GM23248 (cell line): Measurements from ENCODE around the gene CSTPP1. TPM values are rescaled to one million over a fixed set of nuclear protein-coding genes. Genes with fewer than 3 reads are reported as not detected.

Source experiments
- DNase-seq: peaks from one replicate; pipeline ENCODE4 v3.0.0-alpha.2; 2015
- H2AFZ ChIP-seq: fragments of 200-600 bp; sonication (generic); 2 replicates; pipeline ENCODE4 v1.6.1; 2016; ENCODE audit warnings: antibody characterized with exemption
- H3F3A ChIP-seq: fragments of 200-600 bp; sonication (generic); 2 replicates; pipeline ENCODE4 v1.6.1; 2016; ENCODE audit warnings: mild to moderate bottlenecking, antibody characterized with exemption, mixed run types; ENCODE audit not compliant: insufficient read depth
- H3K27ac ChIP-seq: fragments of 200-600 bp; sonication (generic); 2 replicates; pipeline ENCODE4 v1.5.1; 2016; ENCODE audit warnings: mild to moderate bottlenecking
- H3K27me3 ChIP-seq: fragments of 200-600 bp; sonication (generic); replicated peaks from 2 replicates; pipeline ENCODE4 v1.6.1; 2016; ENCODE audit warnings: mild to moderate bottlenecking; ENCODE audit not compliant: insufficient read depth
- H3K36me3 ChIP-seq: fragments of 200-600 bp; sonication (generic); 2 replicates; pipeline ENCODE4 v1.6.1; 2016; ENCODE audit warnings: low read depth, mild to moderate bottlenecking
- H3K4me1 ChIP-seq: fragments of 200-600 bp; sonication (generic); 2 replicates; pipeline ENCODE4 v1.6.1; 2016; ENCODE audit warnings: mild to moderate bottlenecking; ENCODE audit not compliant: insufficient read depth
- H3K4me2 ChIP-seq: fragments of 200-600 bp; sonication (generic); one replicate; pipeline ENCODE4 v1.6.1; 2016; ENCODE audit warnings: mild to moderate bottlenecking; ENCODE audit not compliant: unreplicated experiment
- H3K4me3 ChIP-seq: fragments of 200-600 bp; sonication (generic); 2 replicates; pipeline ENCODE4 v1.5.1; 2016; ENCODE audit warnings: mild to moderate bottlenecking
- H3K79me2 ChIP-seq: fragments of 200-600 bp; sonication (generic); 2 replicates; pipeline ENCODE4 v1.6.1; 2016; ENCODE audit warnings: mild to moderate bottlenecking; ENCODE audit not compliant: insufficient read depth
- H3K9ac ChIP-seq: fragments of 200-600 bp; sonication (generic); 2 replicates; pipeline ENCODE4 v1.6.1; 2016; ENCODE audit warnings: mild to moderate bottlenecking
- H3K9me2 ChIP-seq: fragments of 200-600 bp; sonication (generic); 2 replicates; pipeline ENCODE4 v1.6.1; 2016; ENCODE audit warnings: mixed run types, mild to moderate bottlenecking, moderate library complexity; ENCODE audit not compliant: insufficient read depth
- H3K9me3 ChIP-seq: fragments of 200-600 bp; sonication (generic); one replicate; pipeline ENCODE4 v1.6.1; 2017; ENCODE audit warnings: low read depth
- H4K20me1 ChIP-seq: fragments of 200-600 bp; sonication (generic); 2 replicates; pipeline ENCODE4 v1.6.0; 2016; ENCODE audit not compliant: insufficient read depth
- EZH2 ChIP-seq: fragments of 200-600 bp; sonication (generic); IDR thresholded peaks from 2 replicates; pipeline ENCODE4 v1.6.1; 2018; ENCODE audit warnings: antibody characterized with exemption, mild to moderate bottlenecking; ENCODE audit not compliant: insufficient read depth, poor library complexity, severe bottlenecking
- EZH2phosphoT487 ChIP-seq: fragments of 200-600 bp; sonication (generic); IDR thresholded peaks from 2 replicates; pipeline ENCODE4 v1.6.1; 2018; ENCODE audit warnings: antibody characterized with exemption, moderate library complexity, mild to moderate bottlenecking, low read depth; ENCODE audit not compliant: insufficient read depth
- WGBS, 2 experiments: methylation state at CpG; one replicate each; pipeline ENCODE4 v1.1.6; 2015 to 2017; ENCODE audit warnings: low lambda C conversion rate in 2 of 2, low coverage in 1 of 2; ENCODE audit errors: missing lambda C conversion rate in 2 of 2; 5-methylcytosine and 5-hydroxymethylcytosine counted together
- in situ Hi-C: fragments of 300-500 bp; cut with MboI; formaldehyde crosslinking; loops from 2 replicates; pipeline ENCODE4 v1.15.0; 2020
- polyA plus RNA-seq: library from polyadenylated mRNA; unstranded; fragments of >200 nt; fragmentation: Nextera tagmentation; extraction: Ambion mirVana; gene quantifications from 2 replicates; pipeline ENCODE4 v1.2.1, GENCODE V29; 2016
- total RNA-seq: library from RNA; depleted of rRNA; stranded (reverse); fragments of >200 nt; shearing (Covaris generic); gene quantifications from 2 replicates; pipeline ENCODE4 v1.2.3, GENCODE V29; 2014

The CSTPP1 gene
- total and polyA plus RNA-seq, 2 experiments from 2014 or later = 21.7 to 39.9 TPM

GRCh38 chr11:47179655-47179991, 243.1 kb downstream of the CSTPP1 start:
- H3K9ac ChIP-seq = no peak overlapping the region
- 100% methylated on average over 1 of the region's 1 CpG for WGBS, 2 experiments
- H3K4me1 ChIP-seq = peaks cover 15% of the 10 kb centered on the region
- no peak overlapping the region for H2AFZ ChIP-seq
- H3K9me3 ChIP-seq = no peaks in the 10 kb centered on the region
- H3K9me2 ChIP-seq = no peaks in the 10 kb centered on the region
- H4K20me1 ChIP-seq = no peaks in the 10 kb centered on the region
- in situ Hi-C loops = no loop called here
- H3K27me3 ChIP-seq = no peaks in the 10 kb centered on the region
- H3K4me2 ChIP-seq = no peak overlapping the region
- H3K4me3 ChIP-seq = no peak overlapping the region
- no peaks in the 10 kb centered on the region for H3F3A ChIP-seq
- peak; percentile 66 for DNase-seq
- no peaks in the 10 kb centered on the region for H3K36me3 ChIP-seq
- peaks cover 20% of the 10 kb centered on the region for H3K79me2 ChIP-seq
- no peak for TF ChIP-seq EZH2phosphoT487
- no peak for TF ChIP-seq EZH2
- no peak overlapping the region for H3K27ac ChIP-seq

DNA sequence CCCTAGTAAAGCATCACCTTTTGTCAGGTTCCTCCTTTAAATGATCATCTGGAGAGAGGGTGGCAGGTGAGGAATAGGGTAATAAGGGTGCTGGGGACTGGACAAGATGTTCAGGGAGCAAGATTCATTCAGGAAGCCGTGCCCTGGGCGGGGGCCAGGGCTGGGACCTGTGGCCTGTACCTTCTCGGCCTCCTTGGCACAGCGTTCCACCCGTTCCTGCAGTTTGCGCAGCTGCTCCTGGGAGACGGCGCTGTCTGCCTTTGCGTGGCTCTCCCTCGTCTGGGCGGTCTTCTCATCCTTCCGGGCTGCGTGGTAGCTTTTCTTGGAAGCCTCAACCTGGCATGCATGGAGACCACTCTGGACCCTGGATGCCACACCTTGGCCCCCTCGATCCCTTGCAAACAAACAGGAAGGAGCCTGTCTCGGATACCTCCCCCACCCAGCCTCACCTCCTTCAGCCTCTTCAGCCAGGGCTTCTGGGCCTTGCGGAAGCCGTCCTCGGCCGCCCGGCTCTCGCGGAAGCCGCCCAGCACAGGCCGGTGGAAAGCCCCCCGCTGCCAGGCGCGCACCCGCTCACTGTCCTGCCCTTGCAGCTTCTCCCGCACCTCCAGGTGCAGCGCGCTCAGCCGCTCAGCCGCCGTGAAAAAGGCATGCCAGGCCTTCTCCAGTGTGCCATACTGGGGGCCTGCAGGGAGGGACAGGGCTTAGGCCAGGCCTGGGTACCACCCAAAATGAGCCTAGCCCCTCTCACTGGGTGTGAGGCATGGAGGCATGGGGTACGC, 243.6 kb downstream of the CSTPP1 start:
- DNase-seq = no peak
- no peaks in the 10 kb centered on the region for H4K20me1 ChIP-seq
- peaks cover 11% of the 10 kb centered on the region for H3K4me1 ChIP-seq
- no peaks in the 10 kb centered on the region for H3K27me3 ChIP-seq
- no peak for TF ChIP-seq EZH2
- TF ChIP-seq EZH2phosphoT487 = no peak
- H3K4me2 ChIP-seq = no peak overlapping the region
- no peak overlapping the region for H3K9ac ChIP-seq
- H2AFZ ChIP-seq = no peak overlapping the region
- H3K4me3 ChIP-seq = no peak overlapping the region
- no peak overlapping the region for H3K27ac ChIP-seq
- H3K9me2 ChIP-seq = no peaks in the 10 kb centered on the region
- in situ Hi-C loops = no loop called here
- H3K79me2 ChIP-seq = peaks cover 14% of the 10 kb centered on the region
- 91% methylated on average over 33 to 35 of the region's 35 CpGs for WGBS, 2 experiments
- no peaks in the 10 kb centered on the region for H3F3A ChIP-seq
- no peaks in the 10 kb centered on the region for H3K36me3 ChIP-seq
- no peaks in the 10 kb centered on the region for H3K9me3 ChIP-seq

DNA sequence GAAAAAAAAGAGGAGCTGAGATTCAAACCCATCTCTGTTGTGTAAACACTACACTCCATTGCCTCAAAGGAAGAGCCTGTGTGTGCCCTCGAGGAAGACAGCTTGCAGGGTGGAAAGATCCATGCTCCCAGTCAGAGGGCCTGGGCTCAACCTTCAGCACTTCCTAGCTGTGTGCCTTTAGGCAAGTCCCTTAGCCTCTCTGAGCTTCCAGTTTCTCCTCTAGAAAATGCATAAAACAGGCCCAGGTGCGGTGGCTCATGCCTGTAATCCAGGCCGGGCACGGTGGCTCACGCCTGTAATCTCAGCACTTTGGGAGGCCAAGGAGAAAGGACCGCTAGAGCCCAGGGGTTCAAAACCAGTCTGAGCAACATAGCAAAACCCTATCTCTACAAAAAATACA, 244.7 kb downstream of the CSTPP1 start:
- DNase-seq = no peak
- in situ Hi-C loops = no loop called here

DNA sequence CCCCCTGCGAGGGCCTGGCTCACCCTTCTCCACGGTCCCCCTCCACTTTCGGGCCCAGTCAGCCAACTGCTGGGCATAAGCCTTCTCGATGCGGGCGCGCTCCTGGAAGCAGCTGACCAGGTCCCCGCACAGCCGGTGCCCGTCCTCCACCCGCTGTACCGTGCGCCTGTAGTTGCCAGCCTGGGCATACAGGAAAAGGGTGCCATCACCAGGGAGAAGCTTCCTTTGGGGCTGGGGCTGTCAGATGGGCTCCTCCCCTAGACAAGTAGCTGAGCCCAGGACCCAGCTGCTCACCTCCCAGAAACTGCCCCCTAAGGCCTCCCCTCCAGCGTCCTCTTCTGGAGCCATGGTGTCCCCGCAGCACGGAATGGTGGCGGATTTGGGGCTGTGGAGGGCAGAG, 245.8 kb downstream of the CSTPP1 start:
- no peak for DNase-seq
- H3K9me3 ChIP-seq = no peaks in the 10 kb centered on the region
- TF ChIP-seq EZH2 (no peak), EZH2phosphoT487 (no peak)
- in situ Hi-C loops = no loop called here
- H3K27me3 ChIP-seq = no peaks in the 10 kb centered on the region
- 96 to 97% methylated on average over 17 of the region's 17 CpGs for WGBS, 2 experiments
- H2AFZ ChIP-seq = no peak overlapping the region
- H3K79me2 ChIP-seq = no peaks in the 10 kb centered on the region
- no peak overlapping the region for H3K27ac ChIP-seq
- H3K9ac ChIP-seq = no peak overlapping the region
- no peaks in the 10 kb centered on the region for H3F3A ChIP-seq
- no peaks in the 10 kb centered on the region for H3K36me3 ChIP-seq
- H3K4me2 ChIP-seq = no peak overlapping the region
- H4K20me1 ChIP-seq = no peaks in the 10 kb centered on the region
- no peaks in the 10 kb centered on the region for H3K9me2 ChIP-seq
- no peak overlapping the region for H3K4me3 ChIP-seq
- H3K4me1 ChIP-seq = peaks cover 6% of the 10 kb centered on the region

More for the DNA sequence above, 244.7 kb downstream of the CSTPP1 start:
- H3K27me3 ChIP-seq = no peaks in the 10 kb centered on the region
- H3K27ac ChIP-seq = no peak overlapping the region
- WGBS, 2 experiments = 96 to 97% methylated on average over 6 of the region's 6 CpGs
- peaks cover 6% of the 10 kb centered on the region for H3K4me1 ChIP-seq
- no peak overlapping the region for H3K4me2 ChIP-seq
- TF ChIP-seq EZH2phosphoT487 (no peak), EZH2 (no peak)
- no peaks in the 10 kb centered on the region for H4K20me1 ChIP-seq
- no peaks in the 10 kb centered on the region for H3F3A ChIP-seq
- no peak overlapping the region for H3K4me3 ChIP-seq
- H3K9ac ChIP-seq = no peak overlapping the region
- H3K9me3 ChIP-seq = no peaks in the 10 kb centered on the region
- no peaks in the 10 kb centered on the region for H3K9me2 ChIP-seq
- H3K36me3 ChIP-seq = no peaks in the 10 kb centered on the region
- peaks cover 4% of the 10 kb centered on the region for H3K79me2 ChIP-seq
- H2AFZ ChIP-seq = no peak overlapping the region
